Prostate gland (tissue), 2 donors: ENCODE data around the gene ZNF665. TPM values are rescaled to one million over a fixed set of nuclear protein-coding genes. Genes with fewer than 3 reads are reported as not detected.

Experiments used
- DNase-seq: peaks from one replicate; pipeline ENCODE4 v3.0.0-alpha.2; 2019; ENCODE audit warnings: low spot score
- H3K27ac ChIP-seq, 2 donors: fragments of 200-600 bp; sonication (generic); 2 replicates each; pipeline ENCODE4 v1.5.1; 2017 to 2019
- H3K27me3 ChIP-seq: fragments of 200-600 bp; sonication (generic); replicated peaks from 2 replicates; pipeline ENCODE4 v1.5.1; 2019; ENCODE audit not compliant: insufficient read depth
- H3K36me3 ChIP-seq, 2 donors: fragments of 200-600 bp; sonication (generic); 1 replicate in 1 of 2; 2 replicates in 1 of 2; pipeline versions ENCODE4 v1.5.1 to v1.8.1; 2017 to 2019
- H3K4me1 ChIP-seq: fragments of 200-600 bp; sonication (generic); replicated peaks from 2 replicates; pipeline ENCODE4 v1.5.1; 2019
- H3K4me3 ChIP-seq, 2 donors: fragments of 200-600 bp; sonication (generic); 2 replicates each; pipeline ENCODE4 v1.5.1; 2017 to 2019
- H3K9me3 ChIP-seq: fragments of 200-600 bp; sonication (generic); 2 replicates; pipeline ENCODE4 v1.5.1; 2017
- POLR2A ChIP-seq: fragments of 450-650 bp; IDR thresholded peaks from one replicate; pipeline ENCODE4 v1.6.1; 2016; ENCODE audit warnings: antibody characterized with exemption, mild to moderate bottlenecking
- POLR2AphosphoS5 ChIP-seq: sonication (generic); formaldehyde crosslinking; IDR thresholded peaks from one replicate; pipeline ENCODE4 v1.6.1; 2017; ENCODE audit warnings: antibody characterized with exemption
- WGBS: methylation state at CpG from one replicate; pipeline ENCODE4 v1.1.5; 2018; 5-methylcytosine and 5-hydroxymethylcytosine counted together
- intact Hi-C: fragments of 100-400 bp; cut with DNase I; formaldehyde crosslinking; loops from one replicate; pipeline ENCODE4 v1.14.2; 2022
- total RNA-seq, 2 donors: library from RNA; depleted of rRNA; stranded (reverse); fragments of >200 nt; gene quantifications; one replicate each; pipeline ENCODE4 v1.1.0, GENCODE V29; 2016
- TF ChIP-seq, protein P1 (sequence below), 4 experiments: fragments of 200-600 bp in 2 of 4; fragments of 450-650 bp in 2 of 4; sonication (generic) in 2 of 4; IDR thresholded peaks; 1 replicate in 3 of 4; 2 replicates in 1 of 4; pipeline ENCODE4 v1.5.1; 2016 to 2019; ENCODE audit warnings: antibody characterized with exemption in 4 of 4, mild to moderate bottlenecking in 2 of 4, moderate library complexity in 2 of 4

ZNF665 gene
- total RNA-seq, 2 donors from 2014 or later: 4.7 to 26.1 TPM

DNA sequence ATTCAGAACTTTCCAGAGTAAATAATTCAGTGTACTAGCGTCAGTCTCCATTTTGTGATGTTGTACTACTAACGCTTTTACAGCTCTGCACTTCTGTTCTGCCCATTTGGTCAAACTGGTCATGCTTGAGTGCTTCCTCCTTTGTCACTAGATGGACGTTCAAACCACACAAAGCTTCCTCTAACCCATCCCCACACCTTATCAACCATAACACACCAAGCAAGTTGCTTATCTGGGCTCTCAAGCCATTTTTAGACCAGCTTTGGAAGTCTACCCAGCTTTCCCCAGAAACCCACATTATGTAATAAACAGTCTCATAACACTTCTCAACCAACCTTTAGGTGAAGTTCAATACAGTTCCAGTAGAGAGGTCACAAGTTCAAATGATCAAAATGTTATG, 32.0 kb downstream of the ZNF665 start:
- 61% methylated on average over 3 of the region's 3 CpGs for WGBS
- Histone ChIP-seq H3K4me1 (no peaks in the 10 kb centered on the region), H3K27ac (no peak overlapping the region), H3K36me3 (no peaks in the 10 kb centered on the region), H3K4me3 (no peak overlapping the region), H3K9me3 (no peaks in the 10 kb centered on the region), H3K27me3 (no peaks in the 10 kb centered on the region)
- intact Hi-C loops: no loop called here
- no peak for DNase-seq
- no peak for TF ChIP-seq POLR2A
- TF ChIP-seq POLR2AphosphoS5: no peak
- TF ChIP-seq, protein P1, sequence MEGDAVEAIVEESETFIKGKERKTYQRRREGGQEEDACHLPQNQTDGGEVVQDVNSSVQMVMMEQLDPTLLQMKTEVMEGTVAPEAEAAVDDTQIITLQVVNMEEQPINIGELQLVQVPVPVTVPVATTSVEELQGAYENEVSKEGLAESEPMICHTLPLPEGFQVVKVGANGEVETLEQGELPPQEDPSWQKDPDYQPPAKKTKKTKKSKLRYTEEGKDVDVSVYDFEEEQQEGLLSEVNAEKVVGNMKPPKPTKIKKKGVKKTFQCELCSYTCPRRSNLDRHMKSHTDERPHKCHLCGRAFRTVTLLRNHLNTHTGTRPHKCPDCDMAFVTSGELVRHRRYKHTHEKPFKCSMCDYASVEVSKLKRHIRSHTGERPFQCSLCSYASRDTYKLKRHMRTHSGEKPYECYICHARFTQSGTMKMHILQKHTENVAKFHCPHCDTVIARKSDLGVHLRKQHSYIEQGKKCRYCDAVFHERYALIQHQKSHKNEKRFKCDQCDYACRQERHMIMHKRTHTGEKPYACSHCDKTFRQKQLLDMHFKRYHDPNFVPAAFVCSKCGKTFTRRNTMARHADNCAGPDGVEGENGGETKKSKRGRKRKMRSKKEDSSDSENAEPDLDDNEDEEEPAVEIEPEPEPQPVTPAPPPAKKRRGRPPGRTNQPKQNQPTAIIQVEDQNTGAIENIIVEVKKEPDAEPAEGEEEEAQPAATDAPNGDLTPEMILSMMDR (IDR thresholded peaks at IDR 0.05): no peak

DNA sequence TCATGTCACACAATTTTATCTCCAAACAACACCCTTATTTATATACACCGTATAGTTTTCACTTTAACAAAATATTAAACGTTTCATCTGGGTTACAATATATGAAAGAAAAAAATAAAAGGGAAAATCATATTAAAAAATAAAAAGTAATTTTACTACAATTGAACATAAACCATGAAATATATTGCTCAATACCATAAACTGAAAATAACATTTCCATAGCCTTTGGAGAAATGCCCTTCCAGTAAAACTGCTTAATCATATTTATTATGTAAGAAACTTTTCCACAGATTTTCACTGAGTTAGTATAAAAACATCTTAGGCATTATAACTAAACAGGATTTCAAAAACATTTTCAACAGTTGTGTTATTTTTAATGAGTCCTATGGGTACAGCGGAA, 32.8 kb downstream of the ZNF665 start:
- no peak for DNase-seq
- H3K27me3 ChIP-seq: no peaks in the 10 kb centered on the region
- no peak for TF ChIP-seq POLR2A
- TF ChIP-seq, protein P1 (IDR thresholded peaks at IDR 0.05): no peak
- no peak for TF ChIP-seq POLR2AphosphoS5
- no peak overlapping the region for H3K4me3 ChIP-seq
- H3K4me1 ChIP-seq: no peaks in the 10 kb centered on the region
- intact Hi-C loops: no loop called here
- H3K27ac ChIP-seq: no peak overlapping the region
- H3K9me3 ChIP-seq: no peaks in the 10 kb centered on the region
- 98% methylated on average over 3 of the region's 3 CpGs for WGBS
- H3K36me3 ChIP-seq: no peaks in the 10 kb centered on the region

DNA sequence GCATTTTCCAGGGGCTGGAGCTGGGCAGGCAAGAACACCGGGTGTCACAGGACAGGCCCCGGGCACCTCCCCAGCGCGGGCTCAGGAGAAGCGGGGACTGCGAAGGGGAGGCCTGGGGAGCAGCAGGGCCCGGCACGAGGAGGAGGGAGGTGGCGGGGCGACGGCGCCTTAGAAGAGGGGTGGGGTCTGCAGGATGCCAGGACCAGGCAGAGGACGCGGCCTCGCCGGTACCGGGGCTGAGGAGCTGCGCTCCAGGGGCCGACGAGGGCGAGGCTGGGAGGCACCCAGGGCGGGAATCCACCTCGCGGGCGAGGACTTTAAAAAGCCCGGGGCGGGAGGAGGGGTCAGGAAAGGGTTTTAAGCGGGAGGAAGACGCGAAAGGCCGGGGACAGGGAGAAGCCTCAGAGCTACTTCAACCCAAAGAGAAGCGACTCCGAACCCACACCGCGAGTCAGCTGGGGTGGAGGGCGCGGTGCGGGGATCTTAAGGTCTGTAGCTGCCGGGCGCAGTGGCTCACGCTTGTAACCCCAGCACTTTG, 35.0 kb downstream of the ZNF665 start:
- Histone ChIP-seq H3K9me3 (no peaks in the 10 kb centered on the region), H3K36me3 (no peaks in the 10 kb centered on the region), H3K27me3 (no peaks in the 10 kb centered on the region), H3K4me1 (no peaks in the 10 kb centered on the region), H3K27ac (peak overlapping the region; percentile 73 to 74), H3K4me3 (peak overlapping the region; percentile 54 to 59)
- WGBS: 2% methylated on average over 41 of the region's 41 CpGs
- TF ChIP-seq POLR2AphosphoS5 (no peak), POLR2A (no peak)
- TF ChIP-seq, protein P1 (IDR thresholded peaks at IDR 0.05): no peak
- peak; percentile 20 for DNase-seq
- intact Hi-C loops: loop anchor here (10.0 kb wide), 1 partner anchor 53 kb away; the partner anchor contains the start of gene ZNF160

DNA sequence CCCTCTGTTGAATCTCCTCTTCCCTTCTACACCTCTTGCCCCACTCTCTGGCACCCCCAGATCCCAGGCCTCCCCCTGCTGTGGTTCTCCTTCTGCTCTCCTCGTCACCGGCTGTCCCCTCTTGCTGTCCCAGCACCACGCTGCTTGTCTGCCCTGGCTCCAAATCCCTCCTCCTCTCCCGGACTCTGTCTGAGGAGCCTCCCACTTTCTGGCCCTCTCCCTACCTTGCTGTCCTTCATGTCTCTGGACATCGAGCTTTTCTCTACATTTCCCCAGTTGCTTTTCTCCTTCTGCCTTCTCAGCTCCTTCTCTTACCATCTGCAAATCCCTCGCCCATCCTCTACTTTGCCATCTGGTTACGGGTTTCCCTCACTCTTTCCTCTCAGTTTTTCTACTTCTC, 35.5 kb downstream of the ZNF665 start:
- intact Hi-C loops: loop anchor here (10.0 kb wide), 1 partner anchor 53 kb away; the partner anchor contains the start of gene ZNF160
- peak; percentile 11 for DNase-seq
- Histone ChIP-seq H3K4me1 (no peaks in the 10 kb centered on the region), H3K27ac (peak overlapping the region; percentile 73 to 74), H3K9me3 (no peaks in the 10 kb centered on the region), H3K36me3 (no peaks in the 10 kb centered on the region), H3K27me3 (no peaks in the 10 kb centered on the region), H3K4me3 (peak overlapping the region; percentile 54 to 59)
- WGBS: 9% methylated on average over 7 of the region's 7 CpGs
- no peak for TF ChIP-seq POLR2AphosphoS5
- TF ChIP-seq, protein P1 (IDR thresholded peaks at IDR 0.05): no peak

DNA sequence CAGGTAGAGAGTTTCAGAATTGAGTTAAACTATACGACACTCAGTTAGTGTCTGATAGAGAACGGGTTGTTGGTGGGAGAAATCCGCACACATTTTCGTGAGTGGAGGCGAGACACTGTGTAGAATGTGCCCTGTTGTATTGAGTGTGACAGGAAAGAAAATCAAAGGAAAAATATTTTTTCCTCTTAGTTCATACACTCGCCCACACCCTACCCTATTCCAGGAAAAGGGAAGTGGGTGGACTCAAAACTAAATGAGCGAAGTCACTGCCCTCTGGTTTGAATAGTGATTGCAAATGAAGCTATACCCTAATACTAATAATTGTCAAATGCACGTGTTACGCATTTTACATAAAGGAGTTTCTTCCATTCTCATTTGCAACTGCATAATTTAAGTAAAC, 36.3 kb downstream of the ZNF665 start:
- TF ChIP-seq, protein P1 (IDR thresholded peaks at IDR 0.05): no peak
- TF ChIP-seq POLR2AphosphoS5: no peak
- TF ChIP-seq POLR2A: no peak
- Histone ChIP-seq H3K27ac (no peak overlapping the region), H3K36me3 (no peaks in the 10 kb centered on the region), H3K4me3 (no peak overlapping the region), H3K4me1 (no peaks in the 10 kb centered on the region), H3K9me3 (no peaks in the 10 kb centered on the region), H3K27me3 (no peaks in the 10 kb centered on the region)
- intact Hi-C loops: loop anchor here (10.0 kb wide), 1 partner anchor 52 kb away; the partner anchor contains the start of gene ZNF160
- DNase-seq: no peak
- 83% methylated on average over 9 of the region's 9 CpGs for WGBS
